Breast epithelium (tissue), 3 donors: ENCODE results near the gene CHIT1.

Experiments
- POLR2A ChIP-seq: fragments of 450-650 bp; IDR thresholded peaks from one replicate; pipeline ENCODE4 v1.6.1; 2016; ENCODE audit warnings: antibody characterized with exemption, mild to moderate bottlenecking, moderate library complexity
- POLR2AphosphoS5 ChIP-seq, 3 donors: sonication (generic); formaldehyde crosslinking; IDR thresholded peaks; one replicate each; pipeline ENCODE4 v1.6.1; 2017; ENCODE audit warnings: antibody characterized with exemption in 3 of 3
- TF ChIP-seq, protein P1 (sequence below), 3 donors: fragments of 450-650 bp; IDR thresholded peaks; one replicate each; pipeline ENCODE4 v1.5.1; 2016 to 2017; ENCODE audit warnings: antibody characterized with exemption in 3 of 3, mild to moderate bottlenecking in 3 of 3, moderate library complexity in 3 of 3

DNA sequence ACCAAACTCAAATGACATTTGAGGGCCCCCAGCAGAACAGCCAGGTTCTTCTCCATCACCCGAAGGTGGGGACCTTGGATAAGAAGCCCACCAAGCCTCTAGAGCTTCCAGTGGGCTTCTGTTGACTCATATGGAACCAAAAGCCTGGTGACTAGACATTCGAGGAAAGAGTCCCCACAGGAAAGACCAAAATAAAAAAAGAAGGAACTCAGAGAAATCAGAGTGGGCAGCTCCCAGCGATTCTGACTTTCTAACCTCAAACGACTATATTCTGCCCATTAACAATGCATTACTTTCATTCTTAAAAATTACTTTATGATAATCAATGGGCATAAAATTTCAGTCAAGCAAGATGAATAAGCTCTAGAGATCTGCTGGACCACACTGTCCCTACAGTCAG, 9.6 kb upstream of the CHIT1 start:
- no peak for TF ChIP-seq POLR2AphosphoS5 (IDR thresholded peaks at IDR 0.05)
- TF ChIP-seq POLR2A, result no peak
- TF ChIP-seq, protein P1, sequence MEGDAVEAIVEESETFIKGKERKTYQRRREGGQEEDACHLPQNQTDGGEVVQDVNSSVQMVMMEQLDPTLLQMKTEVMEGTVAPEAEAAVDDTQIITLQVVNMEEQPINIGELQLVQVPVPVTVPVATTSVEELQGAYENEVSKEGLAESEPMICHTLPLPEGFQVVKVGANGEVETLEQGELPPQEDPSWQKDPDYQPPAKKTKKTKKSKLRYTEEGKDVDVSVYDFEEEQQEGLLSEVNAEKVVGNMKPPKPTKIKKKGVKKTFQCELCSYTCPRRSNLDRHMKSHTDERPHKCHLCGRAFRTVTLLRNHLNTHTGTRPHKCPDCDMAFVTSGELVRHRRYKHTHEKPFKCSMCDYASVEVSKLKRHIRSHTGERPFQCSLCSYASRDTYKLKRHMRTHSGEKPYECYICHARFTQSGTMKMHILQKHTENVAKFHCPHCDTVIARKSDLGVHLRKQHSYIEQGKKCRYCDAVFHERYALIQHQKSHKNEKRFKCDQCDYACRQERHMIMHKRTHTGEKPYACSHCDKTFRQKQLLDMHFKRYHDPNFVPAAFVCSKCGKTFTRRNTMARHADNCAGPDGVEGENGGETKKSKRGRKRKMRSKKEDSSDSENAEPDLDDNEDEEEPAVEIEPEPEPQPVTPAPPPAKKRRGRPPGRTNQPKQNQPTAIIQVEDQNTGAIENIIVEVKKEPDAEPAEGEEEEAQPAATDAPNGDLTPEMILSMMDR (IDR thresholded peaks at IDR 0.05), result no peak
